Stimulated activated memory B cell treated with anti-CD40 and anti-IgM and Interleukin-4, amounts not matched to agents 10 μg/mL and 1 μg/mL and 100 μg/mL, for 72 hours (primary cell): ENCODE measurements around the gene RCE1.

ENCODE experiments used
- ATAC-seq: fragments of 150-1000 bp; cut with Tn5 transposase; 2 replicates; pipeline ENCODE4 v1.10.0; 2021
- H3K27ac Mint-ChIP-seq: one replicate; pipeline ENCODE4 v1.8.0; 2022; ENCODE audit warnings: mild to moderate bottlenecking, mixed read lengths
- H3K27me3 Mint-ChIP-seq: one replicate; pipeline ENCODE4 v1.8.0; 2022; ENCODE audit warnings: mixed read lengths
- H3K36me3 Mint-ChIP-seq: one replicate; pipeline ENCODE4 v1.8.0; 2022; ENCODE audit warnings: mixed read lengths
- H3K4me1 Mint-ChIP-seq: one replicate; pipeline ENCODE4 v1.8.0; 2022; ENCODE audit warnings: mixed read lengths
- H3K4me3 Mint-ChIP-seq: one replicate; pipeline ENCODE4 v1.8.0; 2022; ENCODE audit warnings: mild to moderate bottlenecking, moderate library complexity, mixed read lengths
- H3K9me3 Mint-ChIP-seq: one replicate; pipeline ENCODE4 v1.8.0; 2022; ENCODE audit warnings: mixed read lengths

RCE1 gene

DNA sequence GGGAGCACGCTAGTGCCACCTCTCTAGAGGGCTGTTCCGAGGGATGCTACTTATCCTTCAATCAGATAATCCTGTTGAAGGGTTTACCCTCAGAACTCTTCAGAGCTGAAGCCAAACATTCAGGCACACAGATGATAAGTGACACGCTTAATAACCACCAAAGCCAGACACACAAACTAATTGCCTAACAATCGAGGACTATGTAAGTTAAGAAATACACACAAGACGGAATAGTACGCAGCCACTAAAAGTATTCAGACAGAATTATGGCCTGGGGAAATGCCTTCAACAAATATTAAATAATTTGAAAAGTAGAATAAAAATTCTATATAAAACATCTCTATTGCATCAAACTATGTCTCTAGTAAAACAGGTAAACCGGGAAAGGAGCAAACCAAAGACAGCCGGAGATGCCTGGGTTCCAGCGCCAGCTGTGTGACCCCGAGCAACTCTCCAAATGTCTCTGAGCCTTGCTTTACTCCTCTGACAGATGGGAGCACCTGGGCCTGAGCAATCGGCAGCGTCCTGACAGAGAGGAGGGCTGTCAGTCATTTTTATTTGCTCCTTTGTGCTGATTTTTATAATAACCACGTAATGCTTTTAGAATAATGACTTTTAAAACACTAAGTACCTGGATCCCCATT lies 25.0 kb downstream of the RCE1 start:
- no peaks in the 10 kb centered on the region for H3K36me3 Mint-ChIP-seq
- ATAC-seq = no peak
- no peaks in the 10 kb centered on the region for H3K9me3 Mint-ChIP-seq
- H3K27me3 Mint-ChIP-seq = peaks cover 15% of the 10 kb centered on the region
- H3K4me3 Mint-ChIP-seq = peak overlapping the region; percentile 26
- H3K27ac Mint-ChIP-seq = no peak overlapping the region
- H3K4me1 Mint-ChIP-seq = peaks cover 31% of the 10 kb centered on the region

DNA sequence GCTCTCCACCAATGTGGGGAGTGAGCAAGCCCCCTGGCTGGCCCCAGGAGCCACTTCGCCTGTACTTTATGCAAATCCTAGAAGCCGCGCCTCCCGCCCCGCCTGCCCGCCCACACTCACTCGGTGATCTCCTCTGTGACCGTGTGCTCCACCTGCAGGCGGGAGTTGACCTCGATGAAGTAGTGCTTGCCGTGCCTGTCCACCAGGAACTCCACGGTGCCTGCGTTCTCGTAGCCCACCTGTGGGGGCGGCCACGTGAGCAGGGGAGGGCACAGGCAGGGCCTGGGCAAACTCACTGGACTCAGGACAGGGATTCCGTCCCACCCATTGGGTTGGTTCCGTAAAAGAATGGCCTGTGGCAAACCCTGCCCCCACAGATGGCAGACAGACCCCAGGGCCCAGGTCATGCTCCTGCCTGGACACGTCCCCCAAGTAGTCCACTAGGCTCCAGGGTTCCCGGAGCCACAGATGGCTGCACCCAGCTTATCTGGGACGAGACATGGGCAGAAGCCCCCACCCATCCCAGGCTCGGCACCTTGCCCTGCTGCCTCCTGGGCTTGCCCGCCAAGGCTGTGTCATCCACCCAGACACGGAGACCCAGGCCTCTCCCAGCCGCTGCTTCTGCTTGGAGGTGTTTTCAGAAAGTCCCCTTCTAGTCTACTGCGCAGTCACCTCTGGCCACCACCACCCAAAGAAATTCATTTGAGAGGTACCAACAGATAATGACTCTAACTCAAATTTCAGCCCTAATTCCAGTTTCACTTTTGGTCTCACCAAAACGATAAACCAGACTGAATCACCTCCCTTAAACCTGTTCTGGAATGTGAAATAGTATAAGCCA lies 25.7 kb downstream of the RCE1 start:
- H3K27ac Mint-ChIP-seq = peak overlapping the region; percentile 14
- peak overlapping the region; percentile 26 for H3K4me3 Mint-ChIP-seq
- peaks cover 19% of the 10 kb centered on the region for H3K27me3 Mint-ChIP-seq
- H3K4me1 Mint-ChIP-seq = peaks cover 26% of the 10 kb centered on the region
- no peaks in the 10 kb centered on the region for H3K9me3 Mint-ChIP-seq
- no peaks in the 10 kb centered on the region for H3K36me3 Mint-ChIP-seq
- peak; percentile 90 for ATAC-seq

DNA sequence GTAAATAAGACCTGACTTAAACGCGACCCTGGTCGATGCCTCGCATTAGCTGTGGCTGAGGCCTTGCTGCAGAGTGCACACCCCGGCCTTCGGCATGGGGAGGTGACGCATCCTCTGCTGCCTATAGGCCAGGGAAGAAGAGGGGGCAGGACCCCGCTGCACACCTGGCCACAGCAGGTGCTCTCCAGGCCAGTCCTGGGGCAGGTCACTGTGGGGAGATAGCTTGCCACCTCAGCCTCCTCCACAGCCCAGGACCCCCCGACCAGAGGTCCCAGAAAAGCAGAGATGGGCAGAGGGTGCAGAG lies 26.3 kb downstream of the RCE1 start:
- Mint-ChIP-seq H3K27ac (peak overlapping the region; percentile 14), H3K4me3 (no peak overlapping the region), H3K9me3 (no peaks in the 10 kb centered on the region), H3K4me1 (peaks cover 27% of the 10 kb centered on the region), H3K27me3 (peaks cover 25% of the 10 kb centered on the region), H3K36me3 (no peaks in the 10 kb centered on the region)
- ATAC-seq = no peak

DNA sequence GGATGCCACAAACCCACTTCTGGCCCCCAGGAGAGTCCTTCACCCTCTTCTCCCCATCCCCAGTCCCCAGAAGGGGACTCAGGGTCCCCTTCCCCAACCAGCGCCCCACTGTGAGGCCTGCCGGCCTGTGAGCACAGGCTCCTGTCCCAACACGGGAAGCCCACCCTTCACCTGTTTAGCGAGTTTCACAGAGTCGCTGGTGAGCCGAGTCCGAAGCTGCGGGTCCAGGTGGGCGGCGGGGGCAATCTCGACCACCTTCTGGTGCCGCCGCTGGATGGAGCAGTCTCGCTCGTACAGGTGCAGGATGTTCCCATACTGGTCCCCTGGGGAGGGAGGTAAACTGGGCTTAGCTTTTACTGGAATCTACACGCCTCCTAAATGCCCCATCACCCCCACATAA lies 26.9 kb downstream of the RCE1 start:
- H3K27ac Mint-ChIP-seq = no peak overlapping the region
- no peaks in the 10 kb centered on the region for H3K9me3 Mint-ChIP-seq
- peaks cover 31% of the 10 kb centered on the region for H3K27me3 Mint-ChIP-seq
- peaks cover 27% of the 10 kb centered on the region for H3K4me1 Mint-ChIP-seq
- ATAC-seq = no peak
- no peaks in the 10 kb centered on the region for H3K36me3 Mint-ChIP-seq
- no peak overlapping the region for H3K4me3 Mint-ChIP-seq

DNA sequence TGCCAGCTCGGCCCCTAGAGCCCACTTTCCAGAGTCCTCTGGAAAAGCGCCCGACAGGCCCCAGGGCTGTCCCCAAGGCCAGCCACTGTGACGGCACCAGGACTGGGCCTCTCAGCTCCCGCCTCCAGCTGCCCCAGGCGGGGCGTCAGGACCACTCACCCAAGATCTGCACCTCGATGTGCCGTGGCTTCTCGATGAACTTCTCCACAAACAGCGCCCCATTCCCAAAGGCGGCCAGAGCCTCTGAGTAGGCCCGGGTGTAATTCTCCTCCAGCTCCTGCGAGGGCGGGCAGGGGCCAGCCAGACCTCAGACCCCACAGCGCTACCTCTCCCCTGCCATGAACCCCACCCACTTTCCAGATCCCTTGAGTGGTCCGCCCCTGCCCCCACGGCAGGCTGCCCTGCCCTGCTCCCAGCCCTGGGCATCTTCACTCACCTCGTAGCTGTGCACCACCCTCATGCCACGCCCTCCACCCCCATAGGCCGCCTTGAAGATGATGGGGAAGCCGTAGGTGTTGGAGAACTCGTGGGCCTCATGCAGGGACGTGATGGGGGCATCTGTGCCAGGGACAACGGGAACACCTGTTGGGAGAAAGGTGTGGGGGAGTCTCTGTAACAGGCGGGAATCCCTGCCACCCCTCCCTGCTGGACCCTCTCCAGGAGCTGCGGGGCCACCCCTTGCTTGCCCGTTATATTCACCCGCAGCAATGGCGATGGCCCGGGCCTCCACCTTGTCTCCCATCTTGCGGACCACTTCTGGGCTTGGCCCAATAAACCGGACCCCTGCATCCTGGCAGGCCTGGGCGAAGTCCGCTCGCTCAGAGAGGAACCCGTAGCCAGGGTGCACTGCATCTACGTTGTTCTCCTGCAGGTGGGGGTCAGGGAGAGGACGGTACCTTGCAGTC lies 27.6 kb downstream of the RCE1 start:
- Mint-ChIP-seq H3K27ac (no peak overlapping the region), H3K4me1 (peaks cover 27% of the 10 kb centered on the region), H3K36me3 (no peaks in the 10 kb centered on the region), H3K9me3 (no peaks in the 10 kb centered on the region), H3K27me3 (peaks cover 39% of the 10 kb centered on the region), H3K4me3 (no peak overlapping the region)
- no peak for ATAC-seq

DNA sequence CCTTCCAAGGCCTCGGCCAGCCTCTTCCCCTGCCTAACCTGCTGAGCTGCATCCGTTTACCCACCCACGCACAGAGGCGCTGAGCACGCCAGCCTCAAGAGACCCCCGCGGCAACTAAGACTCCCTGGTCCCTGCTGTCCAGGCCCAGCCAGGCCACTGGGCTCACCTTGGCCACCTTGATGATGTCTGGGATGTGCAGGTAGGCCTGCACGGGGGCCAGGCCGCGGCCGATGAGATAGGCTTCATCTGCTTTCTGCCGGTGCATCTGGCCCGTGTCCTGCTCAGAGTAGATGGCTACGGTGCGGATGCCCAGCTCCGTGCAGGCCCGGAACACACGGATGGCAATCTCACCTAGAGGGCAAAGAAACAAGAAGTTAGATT lies 28.3 kb downstream of the RCE1 start:
- no peaks in the 10 kb centered on the region for H3K9me3 Mint-ChIP-seq
- ATAC-seq = no peak
- no peaks in the 10 kb centered on the region for H3K36me3 Mint-ChIP-seq
- H3K27me3 Mint-ChIP-seq = peaks cover 44% of the 10 kb centered on the region
- H3K27ac Mint-ChIP-seq = no peak overlapping the region
- H3K4me3 Mint-ChIP-seq = no peak overlapping the region
- H3K4me1 Mint-ChIP-seq = peaks cover 27% of the 10 kb centered on the region

DNA sequence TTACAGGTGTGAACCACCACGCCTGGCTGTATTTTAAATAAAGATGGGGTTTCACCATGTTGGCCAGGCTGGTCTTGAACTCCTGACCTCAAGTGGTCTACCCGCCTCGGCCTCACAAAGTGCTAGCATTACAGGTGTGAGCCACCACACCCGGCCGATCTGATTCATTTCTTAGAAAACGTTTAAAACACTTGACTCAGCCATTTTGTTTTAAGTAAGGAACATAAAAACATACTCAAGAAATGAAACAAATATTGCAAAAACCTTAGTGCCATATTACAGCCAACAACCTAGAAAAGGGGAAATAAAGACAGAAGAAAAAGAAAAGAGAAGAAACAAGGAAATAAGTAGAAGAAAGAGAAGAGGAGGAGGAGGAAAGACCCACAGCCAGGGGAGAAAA lies 31.0 kb downstream of the RCE1 start:
- ATAC-seq = no peak
- Mint-ChIP-seq H3K9me3 (no peaks in the 10 kb centered on the region), H3K4me1 (peaks cover 9% of the 10 kb centered on the region), H3K4me3 (no peak overlapping the region), H3K27ac (no peak overlapping the region), H3K36me3 (no peaks in the 10 kb centered on the region), H3K27me3 (peaks cover 54% of the 10 kb centered on the region)

DNA sequence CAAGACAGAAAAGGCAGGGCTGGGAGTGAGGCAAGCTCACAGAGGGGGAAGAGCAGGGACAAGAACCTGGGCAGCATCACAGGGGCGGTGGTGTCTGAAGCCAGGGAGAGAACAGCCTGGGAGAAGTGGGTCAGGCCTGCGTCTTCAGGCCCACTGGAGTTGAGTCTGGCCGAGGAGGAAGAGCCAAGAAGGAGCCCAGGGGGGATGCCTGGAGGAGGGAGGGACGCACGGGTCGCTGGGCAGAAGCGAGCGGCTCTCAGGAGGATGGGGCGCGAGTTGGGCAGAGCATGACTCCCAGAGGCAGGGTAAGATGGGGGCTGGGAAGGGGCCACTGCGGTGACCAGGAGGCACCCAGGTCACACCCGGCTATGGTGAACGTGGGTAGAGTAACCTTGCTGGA lies 32.1 kb downstream of the RCE1 start:
- H3K9me3 Mint-ChIP-seq = no peaks in the 10 kb centered on the region
- H3K27ac Mint-ChIP-seq = no peak overlapping the region
- peaks cover 7% of the 10 kb centered on the region for H3K4me1 Mint-ChIP-seq
- H3K27me3 Mint-ChIP-seq = peaks cover 54% of the 10 kb centered on the region
- no peaks in the 10 kb centered on the region for H3K36me3 Mint-ChIP-seq
- no peak overlapping the region for H3K4me3 Mint-ChIP-seq
- no peak for ATAC-seq

DNA sequence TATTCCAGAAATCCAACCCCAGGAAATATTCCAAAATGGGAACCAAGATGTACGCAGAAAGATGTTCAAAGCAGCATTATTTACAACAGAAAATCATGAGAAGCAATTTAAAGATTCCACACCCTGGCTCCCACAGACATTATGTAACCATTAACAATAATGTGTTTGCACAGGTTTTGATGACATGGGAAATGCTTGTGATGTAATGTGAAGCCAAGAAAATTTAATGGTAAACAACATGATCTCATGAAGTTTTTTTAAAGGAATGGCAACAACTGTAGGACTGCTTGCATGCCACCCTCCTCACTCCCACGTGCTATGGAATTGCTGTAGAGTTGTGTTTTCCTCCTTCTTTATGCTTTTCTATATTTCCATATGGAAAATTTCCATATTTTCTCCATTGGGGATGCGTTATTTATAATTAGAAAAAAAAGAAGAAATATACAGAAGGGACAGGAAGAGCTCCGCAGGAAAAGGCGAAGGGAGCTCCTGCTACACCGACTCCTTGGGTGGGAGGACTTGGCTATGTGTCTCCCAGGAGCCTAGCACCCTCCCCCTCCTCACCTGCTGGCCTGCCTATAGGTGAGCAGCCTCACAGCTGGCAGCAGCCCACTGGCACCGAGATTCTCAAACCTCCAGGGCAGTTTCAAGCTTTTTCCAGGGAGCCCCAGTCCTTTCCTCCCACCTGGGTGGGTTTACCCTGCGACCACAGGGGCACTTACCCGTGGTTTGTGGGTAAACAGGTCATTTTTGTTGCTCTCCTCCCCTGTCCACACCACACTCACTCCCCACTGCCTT lies 34.5 kb downstream of the RCE1 start:
- no peak for ATAC-seq
- Mint-ChIP-seq H3K27ac (no peak overlapping the region), H3K36me3 (no peaks in the 10 kb centered on the region), H3K9me3 (no peaks in the 10 kb centered on the region), H3K4me3 (no peak overlapping the region), H3K27me3 (peaks cover 55% of the 10 kb centered on the region), H3K4me1 (peaks cover 11% of the 10 kb centered on the region)

DNA sequence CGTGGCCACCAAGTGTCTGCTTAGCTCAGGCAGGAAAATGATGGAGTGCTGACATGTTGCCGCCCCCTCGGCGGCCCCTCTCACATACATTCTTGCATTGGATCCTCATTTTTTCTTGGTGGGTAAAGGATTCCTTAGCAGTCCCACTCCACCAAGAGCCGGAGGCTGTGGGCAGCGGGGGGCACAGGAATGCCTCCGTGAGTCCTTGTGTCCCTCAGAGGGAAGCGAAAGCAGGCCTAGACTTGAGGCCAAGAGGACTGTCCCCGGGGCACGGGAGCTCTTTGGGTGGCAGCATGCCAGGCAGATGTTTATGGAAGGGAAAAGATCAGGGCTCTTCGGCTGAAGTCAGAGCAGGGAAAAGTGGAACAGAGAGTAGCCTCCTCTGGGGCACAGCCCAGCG lies 35.2 kb downstream of the RCE1 start:
- Mint-ChIP-seq H3K27ac (no peak overlapping the region), H3K4me3 (no peak overlapping the region), H3K4me1 (peaks cover 17% of the 10 kb centered on the region), H3K36me3 (no peaks in the 10 kb centered on the region), H3K9me3 (no peaks in the 10 kb centered on the region), H3K27me3 (peaks cover 59% of the 10 kb centered on the region)
- no peak for ATAC-seq

DNA sequence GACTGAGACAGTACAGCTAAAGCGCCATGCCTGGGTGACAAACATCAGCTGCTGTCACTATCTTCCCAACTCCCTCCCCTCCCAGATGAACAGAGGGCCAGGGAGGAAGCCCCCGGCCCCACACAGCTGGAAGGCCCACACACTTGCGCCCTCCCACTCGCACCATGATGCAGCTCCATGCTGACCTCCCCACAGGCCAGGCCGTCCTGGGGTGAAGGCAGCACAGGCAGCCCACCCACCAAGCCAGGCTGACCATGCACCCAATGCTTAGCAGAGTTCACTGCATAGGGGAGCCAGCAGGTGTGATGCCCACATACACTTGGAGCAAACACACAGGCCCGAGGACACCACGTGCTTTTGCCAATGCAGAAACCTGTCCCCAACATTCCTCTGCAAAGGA lies 35.8 kb downstream of the RCE1 start:
- Mint-ChIP-seq H3K36me3 (no peaks in the 10 kb centered on the region), H3K27me3 (peaks cover 54% of the 10 kb centered on the region), H3K27ac (no peak overlapping the region), H3K4me1 (peaks cover 17% of the 10 kb centered on the region), H3K4me3 (no peak overlapping the region), H3K9me3 (no peaks in the 10 kb centered on the region)
- ATAC-seq = no peak

DNA sequence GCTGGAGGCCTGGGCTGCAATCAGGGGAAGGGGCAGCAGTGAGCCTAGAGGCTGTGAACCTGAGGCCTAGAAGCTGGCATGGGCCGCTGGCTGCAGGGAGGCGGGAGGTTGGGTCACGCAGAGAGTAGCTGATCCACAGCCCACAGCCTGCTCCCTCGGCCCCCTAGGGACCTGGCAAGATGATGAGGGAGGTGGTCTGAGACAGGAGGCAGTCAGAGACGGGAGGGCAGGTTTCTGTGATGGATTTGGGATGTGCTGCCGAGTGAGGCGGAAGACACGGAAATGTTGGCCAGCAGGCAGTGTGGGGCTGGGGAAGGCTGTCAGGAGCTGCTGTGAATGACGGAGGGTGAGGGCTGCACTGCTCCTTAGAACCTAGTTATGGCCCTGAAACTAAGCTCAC lies 36.3 kb downstream of the RCE1 start:
- Mint-ChIP-seq H3K27me3 (peaks cover 48% of the 10 kb centered on the region), H3K4me1 (peaks cover 11% of the 10 kb centered on the region), H3K36me3 (no peaks in the 10 kb centered on the region), H3K27ac (no peak overlapping the region), H3K9me3 (no peaks in the 10 kb centered on the region), H3K4me3 (no peak overlapping the region)
- ATAC-seq = no peak

DNA sequence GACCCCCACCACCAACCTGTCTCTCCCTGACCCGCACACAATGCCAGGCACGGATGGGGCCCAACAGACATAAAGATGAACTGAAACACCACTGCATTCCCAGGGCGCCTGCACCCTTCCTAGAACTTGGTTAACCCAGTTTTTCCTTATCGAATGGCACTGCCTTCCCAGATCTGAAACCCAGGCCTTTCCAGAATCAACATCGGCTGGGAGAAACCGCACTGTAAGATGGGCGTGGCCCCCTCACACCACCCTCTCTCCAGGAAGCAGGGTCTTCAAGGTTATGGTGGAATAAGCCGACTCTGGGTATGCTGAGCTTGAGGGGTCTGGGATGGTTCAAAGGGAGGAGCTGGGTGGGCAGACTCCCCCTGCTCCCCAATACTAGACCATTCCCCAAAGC lies 36.8 kb downstream of the RCE1 start:
- Mint-ChIP-seq H3K27ac (no peak overlapping the region), H3K9me3 (no peaks in the 10 kb centered on the region), H3K27me3 (peaks cover 45% of the 10 kb centered on the region), H3K4me3 (no peak overlapping the region), H3K4me1 (peaks cover 10% of the 10 kb centered on the region), H3K36me3 (no peaks in the 10 kb centered on the region)
- no peak for ATAC-seq

DNA sequence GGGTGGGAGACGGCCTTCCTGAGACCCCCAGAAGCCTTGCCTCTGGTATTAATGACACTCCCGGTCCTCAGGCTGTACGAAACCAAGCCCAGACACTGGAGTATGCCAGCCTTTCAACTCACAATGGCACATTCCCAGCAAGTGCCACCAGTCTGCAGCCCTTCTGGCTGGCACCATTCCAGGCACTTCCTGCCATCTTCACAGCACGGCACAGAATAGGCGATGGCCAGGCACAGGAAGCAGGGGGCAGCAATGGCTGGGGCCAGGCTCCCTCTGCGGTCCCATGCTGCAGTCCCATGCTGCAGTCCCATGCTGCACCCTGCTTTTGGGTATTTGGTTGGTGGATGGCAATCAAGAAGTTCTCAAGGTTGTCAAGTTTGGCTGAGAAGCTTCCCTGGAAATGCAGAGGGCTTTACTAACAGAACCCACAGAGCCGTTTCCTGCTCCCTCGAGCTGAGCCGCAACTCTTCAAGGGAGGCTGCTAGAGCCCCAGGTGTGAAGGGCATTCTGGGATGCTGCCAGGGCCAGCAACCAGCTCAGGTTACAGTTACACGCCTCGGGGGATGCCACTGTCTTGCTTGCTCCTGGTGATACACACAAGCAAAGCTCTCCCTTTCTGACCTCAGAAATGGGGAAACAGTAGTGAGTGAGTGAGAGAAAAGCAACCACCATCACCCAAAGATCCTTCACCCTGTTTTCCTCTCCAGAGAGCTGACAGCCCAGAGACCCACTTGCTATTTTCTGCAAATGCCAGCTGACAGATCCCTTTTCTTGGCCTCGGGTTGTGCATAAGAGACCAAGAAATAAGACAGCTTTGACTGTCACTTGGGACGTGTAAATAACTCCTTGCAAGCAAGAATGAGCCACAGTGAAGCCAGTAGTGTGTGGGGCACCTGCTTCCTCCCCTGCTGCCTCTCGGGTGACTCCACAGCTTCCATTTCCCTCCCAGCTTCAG lies 37.5 kb downstream of the RCE1 start:
- ATAC-seq = no peak
- Mint-ChIP-seq H3K9me3 (no peaks in the 10 kb centered on the region), H3K27ac (no peak overlapping the region), H3K36me3 (no peaks in the 10 kb centered on the region), H3K4me1 (peaks cover 10% of the 10 kb centered on the region), H3K4me3 (no peak overlapping the region), H3K27me3 (peaks cover 45% of the 10 kb centered on the region)
